ENCODE results near the gene MAPK11.
A peak's percentile ranks its signal among the peaks of the same experiment; 100 is the strongest.

MAPK11 gene

GRCh38 chr22:50300620-50301257 is 30.6 kb upstream of the MAPK11 start:
- no peak for TF ChIP-seq TAF1 (IDR thresholded peaks at IDR 0.05; ENCODE audit: borderline replicate concordance, low read depth, low read length)
- TF ChIP-seq POLR2A (IDR thresholded peaks at IDR 0.05; ENCODE audit: low read depth, low read length): no peak
- DNase-seq (ENCODE audit: insufficient read length): no peak
- no peak for FAIRE-seq

DNA sequence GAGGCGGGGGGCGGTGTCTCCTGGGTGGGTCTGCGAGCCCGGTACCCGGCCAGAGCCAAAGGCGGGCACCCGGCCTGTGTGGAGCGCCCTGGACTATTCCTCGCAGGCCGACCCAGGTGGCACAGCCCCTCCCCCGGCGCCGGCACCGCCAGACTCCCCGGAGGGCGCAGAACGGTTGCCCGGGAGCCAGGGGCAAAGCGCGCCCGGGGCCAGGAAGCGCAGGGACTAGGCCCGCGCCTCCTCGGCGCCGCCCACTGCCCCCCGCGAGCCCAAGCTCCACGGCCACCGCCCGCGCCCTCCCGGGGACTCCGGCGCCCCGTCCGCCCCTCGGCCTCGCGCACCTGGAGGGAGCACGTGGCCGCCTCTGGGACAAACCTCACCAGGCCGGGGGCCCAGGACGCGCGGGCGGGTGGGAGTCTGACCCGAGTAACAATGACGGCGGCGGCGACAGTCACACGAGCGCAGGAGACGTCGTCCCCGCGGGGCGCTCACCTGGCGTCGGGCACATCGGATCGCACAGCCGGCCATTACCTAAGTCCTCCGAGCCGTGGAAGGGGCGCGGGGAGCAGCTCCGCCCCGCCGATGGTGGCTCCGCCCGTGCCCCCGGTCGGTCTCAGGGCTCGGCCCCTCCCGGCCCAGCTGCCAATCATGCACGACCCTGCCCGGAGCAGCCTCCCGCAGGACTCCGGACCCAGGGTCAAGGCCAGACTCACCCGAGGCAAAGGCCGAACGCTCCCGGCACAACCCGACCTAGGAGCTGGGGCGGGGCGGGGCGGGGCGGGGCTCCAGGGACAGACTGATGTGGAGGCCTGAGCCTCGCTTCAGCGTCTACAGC is 29.8 kb upstream of the MAPK11 start:
- FAIRE-seq (no peak), DNase-seq (ENCODE audit: insufficient read length) (no peak)
- no peak for TF ChIP-seq TAF1 (IDR thresholded peaks at IDR 0.05; ENCODE audit: borderline replicate concordance, low read depth, low read length)
- TF ChIP-seq POLR2A (IDR thresholded peaks at IDR 0.05; ENCODE audit: low read depth, low read length): no peak
- TF ChIP-seq POLR2AphosphoS5 (IDR thresholded peaks at IDR 0.05; ENCODE audit: low read depth, low read length): no peak

DNA sequence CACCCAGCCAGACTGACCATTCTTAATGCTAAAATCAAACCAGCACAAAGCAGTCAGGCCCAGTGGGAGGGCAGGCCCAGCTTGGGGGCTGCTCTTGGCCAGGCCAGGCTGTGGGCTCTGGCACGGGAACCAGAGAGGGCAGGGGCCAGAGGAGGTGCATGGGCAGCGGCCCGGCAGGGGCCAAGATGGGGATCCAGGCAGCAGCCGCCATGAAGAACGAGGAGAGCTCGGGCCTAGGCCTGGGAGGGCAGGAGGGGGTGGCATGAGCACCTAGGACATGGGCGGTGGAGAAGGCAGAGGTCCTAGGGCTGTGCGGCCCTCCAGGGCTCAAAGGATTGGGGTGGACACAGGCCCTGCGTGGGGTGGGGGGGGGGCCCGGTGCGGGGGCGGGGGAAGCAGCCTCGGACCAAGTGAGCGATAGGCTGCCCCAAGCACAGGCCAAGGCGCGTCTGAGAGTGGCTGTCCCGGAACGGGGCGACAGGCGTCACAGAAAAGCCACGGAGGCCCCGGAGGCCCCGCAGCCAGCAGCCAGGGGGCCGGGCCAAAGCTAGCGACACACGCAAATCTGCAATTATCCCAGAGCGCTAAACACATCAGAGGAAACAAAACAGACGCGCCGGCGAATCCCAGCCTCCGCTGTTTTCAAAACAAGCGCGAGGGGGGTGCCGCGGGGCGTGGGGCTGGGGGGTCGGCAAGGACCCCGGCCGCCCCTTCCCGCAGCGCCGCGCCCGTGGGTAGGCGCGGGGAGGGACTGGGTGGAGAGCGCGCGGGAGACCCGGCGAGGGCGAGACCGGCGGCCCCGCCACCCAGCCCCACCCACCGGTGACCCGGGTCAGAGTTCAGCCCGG is 29.0 kb upstream of the MAPK11 start:
- FAIRE-seq (no peak), DNase-seq (ENCODE audit: insufficient read length) (no peak)
- no peak for TF ChIP-seq POLR2AphosphoS5 (IDR thresholded peaks at IDR 0.05; ENCODE audit: low read depth, low read length)
- no peak for TF ChIP-seq TAF1 (IDR thresholded peaks at IDR 0.05; ENCODE audit: borderline replicate concordance, low read depth, low read length)
- no peak for TF ChIP-seq POLR2A (IDR thresholded peaks at IDR 0.05; ENCODE audit: low read depth, low read length)

GRCh38 chr22:50298266-50298637 is 28.1 kb upstream of the MAPK11 start:
- DNase-seq (ENCODE audit: insufficient read length) (no peak), FAIRE-seq (no peak)
- no peak for TF ChIP-seq POLR2AphosphoS5 (IDR thresholded peaks at IDR 0.05; ENCODE audit: low read depth, low read length)
- no peak for TF ChIP-seq TAF1 (IDR thresholded peaks at IDR 0.05; ENCODE audit: borderline replicate concordance, low read depth, low read length)
- no peak for TF ChIP-seq POLR2A (IDR thresholded peaks at IDR 0.05; ENCODE audit: low read depth, low read length)

DNA sequence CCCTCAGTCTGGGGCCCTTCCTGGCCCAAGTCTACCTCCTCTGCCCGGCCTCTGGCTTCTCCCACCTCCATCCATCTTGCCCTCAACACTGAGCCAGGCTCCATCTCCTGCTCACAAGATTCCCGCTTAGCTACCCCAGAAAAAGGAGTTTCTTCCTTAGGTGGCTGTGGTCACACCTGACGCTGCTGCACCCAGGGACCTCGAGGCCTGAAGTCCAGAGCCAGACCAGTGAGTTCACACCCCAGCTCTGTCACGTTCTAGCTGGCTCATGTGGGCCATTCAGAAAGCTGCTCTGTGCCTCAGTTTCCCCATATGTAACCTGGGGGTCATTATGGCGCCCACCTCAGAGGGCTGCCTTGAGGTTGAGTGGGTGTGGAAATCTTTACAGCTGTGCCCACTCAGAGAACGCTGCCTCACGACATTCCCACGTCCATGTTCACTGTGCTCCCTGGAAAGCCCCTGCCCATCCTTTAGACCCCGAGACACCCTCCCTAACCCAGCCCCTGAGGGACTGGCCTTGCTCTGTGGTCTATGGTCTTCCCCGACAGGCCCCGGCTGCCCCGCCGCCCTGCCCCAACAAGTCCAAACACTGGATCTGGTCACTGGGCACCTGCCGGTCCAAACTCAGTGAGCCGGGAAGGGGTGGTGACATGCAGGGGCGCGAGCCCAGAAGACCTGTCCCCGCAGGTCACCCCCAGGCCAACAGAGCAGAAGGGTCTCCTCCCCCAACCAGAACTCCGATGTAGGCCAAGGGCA is 27.5 kb upstream of the MAPK11 start:
- FAIRE-seq (no peak), DNase-seq (ENCODE audit: insufficient read length) (no peak)
- TF ChIP-seq TAF1 (IDR thresholded peaks at IDR 0.05; ENCODE audit: borderline replicate concordance, low read depth, low read length) (no peak), POLR2AphosphoS5 (IDR thresholded peaks at IDR 0.05; ENCODE audit: low read depth, low read length) (no peak), POLR2A (IDR thresholded peaks at IDR 0.05; ENCODE audit: low read depth, low read length) (no peak)

DNA sequence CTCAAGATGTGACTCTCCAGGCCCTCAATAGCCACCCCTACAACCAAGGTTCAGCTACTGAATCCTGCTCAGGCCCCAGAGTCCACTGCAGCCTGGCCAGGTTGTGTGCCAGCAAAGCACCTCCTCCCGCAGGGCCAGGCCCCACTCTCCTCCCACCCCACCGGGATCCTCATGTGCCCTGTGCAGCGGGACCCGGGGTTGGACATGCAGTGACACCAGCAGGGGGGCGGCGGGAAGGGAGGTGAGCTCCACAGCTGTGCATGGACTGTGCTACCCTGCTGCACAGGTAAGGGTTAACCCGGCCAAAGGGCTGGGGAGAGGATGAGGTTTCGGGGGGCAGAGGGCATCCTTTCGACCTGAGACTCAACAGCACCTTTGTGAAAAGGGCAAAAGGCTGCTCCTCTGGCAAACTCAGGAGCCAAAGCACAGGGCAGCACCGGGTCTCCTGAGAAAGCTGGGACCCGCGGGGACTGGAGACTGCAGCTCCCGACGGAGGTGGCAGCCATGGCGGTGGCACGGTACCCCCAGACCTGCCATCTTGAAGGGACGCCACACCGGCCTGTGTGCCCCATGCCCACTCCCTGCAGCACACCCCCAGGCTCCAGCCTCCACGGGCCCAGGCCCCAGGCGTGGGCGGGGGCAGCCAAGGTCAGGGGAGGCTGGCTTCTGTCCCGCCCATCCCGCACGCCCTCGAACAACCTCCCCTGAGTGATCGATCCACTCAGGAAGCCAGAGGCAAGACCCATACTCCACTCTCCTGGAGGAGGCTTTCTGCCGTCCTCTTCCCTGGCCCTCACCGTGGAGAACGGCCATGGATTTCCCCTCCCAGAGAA is 26.7 kb upstream of the MAPK11 start:
- no peak for DNase-seq (ENCODE audit: insufficient read length)
- TF ChIP-seq POLR2A (IDR thresholded peaks at IDR 0.05; ENCODE audit: low read depth, low read length): no peak
- TF ChIP-seq TAF1 (IDR thresholded peaks at IDR 0.05; ENCODE audit: borderline replicate concordance, low read depth, low read length): no peak
- no peak for TF ChIP-seq POLR2AphosphoS5 (IDR thresholded peaks at IDR 0.05; ENCODE audit: low read depth, low read length)
- FAIRE-seq: no peak

GRCh38 chr22:50294319-50294656 is 24.1 kb upstream of the MAPK11 start:
- no peak for TF ChIP-seq POLR2AphosphoS5 (IDR thresholded peaks at IDR 0.05; ENCODE audit: low read depth, low read length)
- no peak for TF ChIP-seq POLR2A (IDR thresholded peaks at IDR 0.05; ENCODE audit: low read depth, low read length)
- no peak for TF ChIP-seq TAF1 (IDR thresholded peaks at IDR 0.05; ENCODE audit: borderline replicate concordance, low read depth, low read length)
- DNase-seq (ENCODE audit: insufficient read length): no peak
- no peak for FAIRE-seq

DNA sequence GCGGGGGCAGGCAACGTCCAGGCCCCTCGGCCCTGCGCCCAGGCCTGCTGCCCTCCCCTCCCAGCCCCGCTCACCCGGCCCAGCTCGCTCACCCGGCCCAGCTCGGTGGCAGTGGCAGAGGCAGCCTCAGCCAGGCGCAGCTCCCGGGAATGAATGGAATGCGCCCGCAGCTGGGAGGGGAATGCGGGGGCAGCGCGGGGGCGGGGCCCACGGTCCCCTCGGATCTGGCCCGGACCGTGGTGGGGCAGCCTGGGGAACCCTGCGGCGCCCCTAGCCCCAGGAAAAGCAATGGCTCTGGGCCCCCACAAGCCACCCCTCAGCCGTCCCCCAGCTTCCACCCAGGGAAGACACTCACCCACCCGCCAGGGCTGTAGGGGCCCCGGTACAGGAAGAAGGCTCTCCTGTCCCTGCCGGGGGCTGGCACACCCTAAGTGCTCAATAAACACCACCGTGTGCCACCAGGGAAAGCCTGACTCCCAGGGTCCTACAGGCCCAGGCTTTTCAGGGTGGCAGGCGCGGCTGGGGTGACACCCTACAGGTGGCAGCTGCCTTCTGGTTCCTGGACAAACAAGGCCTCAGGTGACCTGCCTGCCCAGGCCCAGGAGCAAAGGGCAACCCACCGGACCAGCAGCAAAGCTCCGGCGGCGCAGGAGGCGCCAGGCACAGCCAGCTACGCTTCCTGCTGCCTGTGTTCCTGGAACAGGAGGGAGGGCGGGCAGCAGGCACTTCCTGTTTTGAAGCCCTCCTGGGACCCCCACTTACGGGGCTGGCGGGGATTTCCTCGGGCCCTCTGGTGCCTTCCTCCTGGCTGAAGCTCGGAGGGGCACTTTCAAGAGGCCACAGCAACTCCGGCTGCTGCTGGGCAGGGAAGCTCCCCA is 23.5 kb upstream of the MAPK11 start:
- TF ChIP-seq POLR2A (IDR thresholded peaks at IDR 0.05; ENCODE audit: low read depth, low read length) (no peak), POLR2AphosphoS5 (IDR thresholded peaks at IDR 0.05; ENCODE audit: low read depth, low read length) (no peak), TAF1 (IDR thresholded peaks at IDR 0.05; ENCODE audit: borderline replicate concordance, low read depth, low read length) (no peak)
- no peak for FAIRE-seq
- DNase-seq (ENCODE audit: insufficient read length): no peak

GRCh38 chr22:50292643-50293440 is 22.7 kb upstream of the MAPK11 start:
- TF ChIP-seq POLR2A (IDR thresholded peaks at IDR 0.05; ENCODE audit: low read depth, low read length) (no peak), POLR2AphosphoS5 (IDR thresholded peaks at IDR 0.05; ENCODE audit: low read depth, low read length) (no peak), TAF1 (IDR thresholded peaks at IDR 0.05; ENCODE audit: borderline replicate concordance, low read depth, low read length) (no peak)
- FAIRE-seq: peak; percentile 93
- no peak for DNase-seq (ENCODE audit: insufficient read length)
